MM.1S (cell line): Measurements from ENCODE around the gene C2CD3.

Source experiments
- EZH2 ChIP-seq: fragments of 300-600 bp; sonication (generic); optimal IDR thresholded peaks from 2 replicates; pipeline ENCODE3; 2017; ENCODE audit warnings: low read depth, mild to moderate bottlenecking, antibody characterized with exemption, low read length, mixed read lengths
- TF ChIP-seq, protein P1 (sequence below): fragments of 300-600 bp; sonication (generic); IDR thresholded peaks from 2 replicates; pipeline ENCODE4 v1.5.1; 2016; ENCODE audit warnings: antibody characterized with exemption, low read length, mixed read lengths

DNA sequence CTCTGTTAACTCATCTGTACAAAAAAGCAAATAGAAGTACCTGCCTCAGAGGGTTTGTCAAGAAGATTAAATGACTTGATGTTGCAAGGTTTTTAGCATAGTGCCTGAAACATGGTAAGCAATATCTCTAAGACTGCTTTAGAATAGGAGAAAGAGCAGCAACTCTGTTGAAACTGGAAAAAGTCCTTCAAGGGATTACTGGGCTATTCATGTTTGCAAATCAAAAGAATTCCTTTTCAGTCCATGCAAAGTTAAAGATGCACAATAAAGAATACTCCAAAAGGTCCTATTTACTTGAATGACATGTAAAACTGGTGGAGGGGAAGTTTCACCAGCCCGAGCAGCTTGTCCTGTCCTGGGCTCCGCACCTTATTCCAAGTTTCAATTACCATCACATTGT is 70.6 kb downstream of the C2CD3 start:
- TF ChIP-seq, protein P1, sequence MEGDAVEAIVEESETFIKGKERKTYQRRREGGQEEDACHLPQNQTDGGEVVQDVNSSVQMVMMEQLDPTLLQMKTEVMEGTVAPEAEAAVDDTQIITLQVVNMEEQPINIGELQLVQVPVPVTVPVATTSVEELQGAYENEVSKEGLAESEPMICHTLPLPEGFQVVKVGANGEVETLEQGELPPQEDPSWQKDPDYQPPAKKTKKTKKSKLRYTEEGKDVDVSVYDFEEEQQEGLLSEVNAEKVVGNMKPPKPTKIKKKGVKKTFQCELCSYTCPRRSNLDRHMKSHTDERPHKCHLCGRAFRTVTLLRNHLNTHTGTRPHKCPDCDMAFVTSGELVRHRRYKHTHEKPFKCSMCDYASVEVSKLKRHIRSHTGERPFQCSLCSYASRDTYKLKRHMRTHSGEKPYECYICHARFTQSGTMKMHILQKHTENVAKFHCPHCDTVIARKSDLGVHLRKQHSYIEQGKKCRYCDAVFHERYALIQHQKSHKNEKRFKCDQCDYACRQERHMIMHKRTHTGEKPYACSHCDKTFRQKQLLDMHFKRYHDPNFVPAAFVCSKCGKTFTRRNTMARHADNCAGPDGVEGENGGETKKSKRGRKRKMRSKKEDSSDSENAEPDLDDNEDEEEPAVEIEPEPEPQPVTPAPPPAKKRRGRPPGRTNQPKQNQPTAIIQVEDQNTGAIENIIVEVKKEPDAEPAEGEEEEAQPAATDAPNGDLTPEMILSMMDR = no peak
- TF ChIP-seq EZH2 = no peak
